Uterus (tissue), 2 donors: ENCODE results near the gene TSTD2.

Experiments
- POLR2A ChIP-seq, 2 donors: fragments of 450-650 bp; IDR thresholded peaks; one replicate each; pipeline ENCODE4 v1.6.1; 2016; ENCODE audit warnings: antibody characterized with exemption in 2 of 2, mild to moderate bottlenecking in 1 of 2, moderate library complexity in 1 of 2
- TF ChIP-seq, protein P1 (sequence below), 4 experiments: fragments of 200-600 bp in 2 of 4; fragments of 450-650 bp in 2 of 4; sonication (generic) in 2 of 4; IDR thresholded peaks; one replicate each; pipeline ENCODE4 v1.5.1; 2016 to 2019; ENCODE audit warnings: antibody characterized with exemption in 4 of 4, mild to moderate bottlenecking in 2 of 4, moderate library complexity in 1 of 4

DNA sequence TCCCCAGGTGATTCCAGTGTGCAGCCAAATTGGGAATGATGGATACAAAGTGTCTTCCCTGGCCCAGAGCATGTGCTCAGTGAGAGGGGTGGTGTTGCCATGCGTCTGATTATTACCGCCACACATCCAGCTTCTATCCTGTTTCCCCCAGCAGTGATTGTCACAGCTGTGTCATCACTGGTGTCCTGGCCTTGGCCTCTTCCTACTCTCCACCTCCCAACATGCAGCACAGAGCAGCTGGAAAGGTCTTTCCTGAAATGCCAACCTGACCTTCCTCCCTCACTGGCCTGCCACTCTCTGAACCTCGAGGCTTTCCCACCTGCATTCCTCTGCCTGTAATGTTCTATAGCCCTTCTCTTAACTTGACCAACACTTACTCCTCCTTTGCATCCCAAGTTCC is 71.7 kb downstream of the TSTD2 start:
- TF ChIP-seq POLR2A (IDR thresholded peaks at IDR 0.05), result no peak
- TF ChIP-seq, protein P1, sequence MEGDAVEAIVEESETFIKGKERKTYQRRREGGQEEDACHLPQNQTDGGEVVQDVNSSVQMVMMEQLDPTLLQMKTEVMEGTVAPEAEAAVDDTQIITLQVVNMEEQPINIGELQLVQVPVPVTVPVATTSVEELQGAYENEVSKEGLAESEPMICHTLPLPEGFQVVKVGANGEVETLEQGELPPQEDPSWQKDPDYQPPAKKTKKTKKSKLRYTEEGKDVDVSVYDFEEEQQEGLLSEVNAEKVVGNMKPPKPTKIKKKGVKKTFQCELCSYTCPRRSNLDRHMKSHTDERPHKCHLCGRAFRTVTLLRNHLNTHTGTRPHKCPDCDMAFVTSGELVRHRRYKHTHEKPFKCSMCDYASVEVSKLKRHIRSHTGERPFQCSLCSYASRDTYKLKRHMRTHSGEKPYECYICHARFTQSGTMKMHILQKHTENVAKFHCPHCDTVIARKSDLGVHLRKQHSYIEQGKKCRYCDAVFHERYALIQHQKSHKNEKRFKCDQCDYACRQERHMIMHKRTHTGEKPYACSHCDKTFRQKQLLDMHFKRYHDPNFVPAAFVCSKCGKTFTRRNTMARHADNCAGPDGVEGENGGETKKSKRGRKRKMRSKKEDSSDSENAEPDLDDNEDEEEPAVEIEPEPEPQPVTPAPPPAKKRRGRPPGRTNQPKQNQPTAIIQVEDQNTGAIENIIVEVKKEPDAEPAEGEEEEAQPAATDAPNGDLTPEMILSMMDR (IDR thresholded peaks at IDR 0.05), result no peak
